Amniotic epithelial cell (primary cell): Measurements from ENCODE around the gene NET1.
"Not testable (repeated sequence)": the region's sequence is repeated elsewhere in the genome, so short reads cannot be mapped to it uniquely, and the experiment has no call there.

Experiments used
- DNase-seq: peaks from one replicate; pipeline ENCODE4 v3.0.0-alpha.2; 2010; ENCODE audit warnings: low read depth

The NET1 gene

DNA sequence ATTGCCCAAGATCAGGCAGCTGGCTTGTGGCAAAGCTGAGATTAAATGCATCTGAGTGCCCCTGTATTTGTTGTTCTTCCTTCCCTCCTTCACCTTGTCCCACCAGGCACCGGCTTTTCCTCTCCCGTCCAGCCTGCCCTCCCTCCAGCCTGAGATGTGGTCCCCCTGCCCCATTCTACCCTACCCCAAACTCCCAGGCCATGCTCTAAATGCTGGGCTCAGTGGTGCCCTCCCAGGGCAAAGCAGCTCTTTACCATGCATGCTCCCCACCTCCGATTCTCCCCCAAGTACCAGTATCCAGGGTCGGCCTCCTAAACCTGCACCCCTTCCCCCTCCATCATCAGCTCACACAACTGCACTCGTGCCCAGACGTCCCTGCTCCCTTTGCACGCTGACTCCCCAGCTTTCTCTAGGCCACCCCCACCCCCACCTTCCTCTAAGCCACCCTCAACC is 50.5 kb downstream of the NET1 start:
- no peak for DNase-seq

DNA sequence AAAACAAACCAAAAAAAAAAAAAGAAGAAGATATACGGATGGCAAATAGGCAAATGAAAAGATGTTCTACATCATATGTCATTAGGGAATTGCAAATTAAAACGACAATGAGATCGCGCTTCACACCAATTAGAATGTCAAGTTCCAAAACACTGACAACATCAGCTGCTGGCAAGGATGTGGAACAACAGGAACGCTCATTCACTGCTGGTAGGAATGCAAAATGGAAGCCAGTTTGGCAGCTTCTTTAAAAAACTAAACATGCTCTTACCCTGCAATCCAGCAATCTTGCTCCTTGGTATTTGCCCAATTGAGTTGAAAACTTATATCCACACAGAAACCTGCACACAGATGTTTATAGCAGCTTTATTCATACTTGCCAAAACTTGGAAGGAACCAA is 52.2 kb downstream of the NET1 start:
- no peak for DNase-seq

GRCh38 chr10:5465976-5466450 is 53.7 kb downstream of the NET1 start:
- DNase-seq = no peak

DNA sequence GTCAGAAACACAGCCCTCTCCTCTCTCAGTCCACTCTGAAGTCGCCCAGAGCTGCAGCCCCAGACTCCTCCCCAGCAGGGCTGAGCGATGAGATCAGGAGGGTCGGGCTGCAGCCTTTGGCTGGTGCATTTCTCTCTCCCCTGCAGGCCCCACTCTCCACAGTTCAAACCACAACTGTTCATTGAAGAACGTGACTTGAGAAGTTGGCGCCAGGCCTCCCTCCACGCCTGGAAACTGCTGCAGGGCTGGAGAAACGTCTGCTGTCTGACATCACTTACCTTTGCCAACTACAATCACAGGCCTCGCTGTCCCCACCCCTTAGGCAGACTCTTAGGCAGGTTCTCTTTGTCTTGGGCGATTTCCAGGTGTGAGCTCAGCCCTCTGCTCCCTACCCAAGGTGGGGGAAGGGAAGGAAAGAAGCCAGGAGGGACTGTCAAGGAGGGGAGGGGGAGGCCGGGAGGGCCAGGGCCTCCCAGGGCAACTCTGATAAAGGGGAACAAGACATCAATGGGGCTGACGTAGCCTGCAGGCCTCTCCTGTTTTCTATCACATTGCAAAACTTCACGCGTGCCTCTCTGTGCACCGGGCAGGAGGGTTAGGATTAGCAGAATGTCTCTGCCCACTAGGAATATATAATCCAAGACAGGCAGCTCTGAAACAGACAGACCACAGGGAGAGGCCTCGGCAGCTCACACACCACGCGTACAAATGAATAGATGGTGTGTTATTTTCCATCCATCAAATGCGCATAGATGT is 54.3 kb downstream of the NET1 start:
- DNase-seq = peak; percentile 87

DNA sequence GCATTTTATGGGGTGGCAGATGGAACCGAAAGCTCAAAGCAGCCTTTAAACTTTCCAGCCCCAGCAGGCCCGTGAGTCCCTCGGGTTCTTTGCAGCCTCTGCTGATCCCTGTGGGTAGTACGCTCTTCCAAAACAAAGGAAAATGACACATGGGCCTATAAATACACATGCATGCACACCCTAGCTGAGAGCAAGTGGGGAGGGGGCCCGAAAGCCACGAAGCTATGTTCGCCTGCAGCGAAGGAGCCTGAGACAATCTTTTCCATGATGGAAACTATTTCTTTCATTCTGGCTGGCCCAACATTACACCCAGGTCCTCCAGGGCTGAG is 54.8 kb downstream of the NET1 start:
- DNase-seq = no peak

DNA sequence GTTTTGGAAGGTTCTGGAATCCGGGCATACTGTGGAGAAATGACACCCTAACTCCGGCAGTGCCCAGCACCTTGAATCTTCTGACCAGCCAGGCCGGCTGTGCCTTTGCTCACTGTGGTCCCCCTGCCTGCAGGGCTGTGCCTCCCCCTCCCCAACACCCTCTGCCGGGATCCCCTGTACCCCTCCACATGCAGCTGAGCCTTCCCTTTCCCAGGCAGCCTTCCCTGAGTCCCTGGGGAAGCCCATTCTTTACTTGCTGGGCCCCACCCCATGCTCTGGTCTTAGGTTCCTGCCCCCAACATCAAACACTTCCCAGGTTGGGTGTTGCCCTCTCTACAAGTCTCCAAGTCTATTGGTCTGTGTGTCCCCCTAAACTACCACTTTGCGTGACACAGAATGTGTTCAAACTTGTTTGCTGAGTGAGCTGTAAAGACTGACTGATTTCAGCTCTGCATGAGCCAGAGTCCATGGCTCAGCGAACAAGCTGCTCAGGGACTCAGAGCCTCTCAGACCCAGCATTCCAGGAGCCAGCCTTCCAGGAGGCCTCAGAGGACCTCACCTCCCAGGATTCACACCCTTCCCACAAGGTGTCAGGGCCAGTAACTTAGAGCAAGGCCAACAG is 55.4 kb downstream of the NET1 start:
- no peak for DNase-seq

GRCh38 chr10:5468262-5469106 is 56.1 kb downstream of the NET1 start:
- DNase-seq = no peak

- no peak for DNase-seq
Measured at GRCh38 chr10:5469353-5470061, 57.1 kb downstream of the NET1 start.

GRCh38 chr10:5470062-5470751 is 57.9 kb downstream of the NET1 start:
- no peak for DNase-seq

DNA sequence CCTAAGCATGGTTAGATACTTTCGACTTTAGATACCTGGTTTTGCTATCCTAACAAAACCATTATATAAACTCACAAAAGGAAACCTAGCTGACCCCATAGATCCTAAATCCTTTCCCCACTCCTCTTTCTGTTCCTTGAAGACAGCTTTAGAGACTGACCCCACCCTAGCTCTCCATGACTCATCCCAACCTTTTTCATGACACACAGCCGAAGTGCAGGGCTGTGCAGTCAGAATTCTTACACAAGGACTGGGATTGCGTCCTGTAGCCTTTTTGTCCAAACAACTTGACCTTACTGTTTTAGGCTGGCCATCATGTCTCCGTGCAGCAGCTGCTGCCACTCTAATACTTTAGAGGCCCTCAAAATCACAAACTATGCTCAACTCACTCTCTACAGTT is 62.3 kb downstream of the NET1 start:
- DNase-seq = peak; percentile 54

GRCh38 chr10:5475088-5475487 is 62.7 kb downstream of the NET1 start:
- not testable (repeated sequence) for DNase-seq

DNA sequence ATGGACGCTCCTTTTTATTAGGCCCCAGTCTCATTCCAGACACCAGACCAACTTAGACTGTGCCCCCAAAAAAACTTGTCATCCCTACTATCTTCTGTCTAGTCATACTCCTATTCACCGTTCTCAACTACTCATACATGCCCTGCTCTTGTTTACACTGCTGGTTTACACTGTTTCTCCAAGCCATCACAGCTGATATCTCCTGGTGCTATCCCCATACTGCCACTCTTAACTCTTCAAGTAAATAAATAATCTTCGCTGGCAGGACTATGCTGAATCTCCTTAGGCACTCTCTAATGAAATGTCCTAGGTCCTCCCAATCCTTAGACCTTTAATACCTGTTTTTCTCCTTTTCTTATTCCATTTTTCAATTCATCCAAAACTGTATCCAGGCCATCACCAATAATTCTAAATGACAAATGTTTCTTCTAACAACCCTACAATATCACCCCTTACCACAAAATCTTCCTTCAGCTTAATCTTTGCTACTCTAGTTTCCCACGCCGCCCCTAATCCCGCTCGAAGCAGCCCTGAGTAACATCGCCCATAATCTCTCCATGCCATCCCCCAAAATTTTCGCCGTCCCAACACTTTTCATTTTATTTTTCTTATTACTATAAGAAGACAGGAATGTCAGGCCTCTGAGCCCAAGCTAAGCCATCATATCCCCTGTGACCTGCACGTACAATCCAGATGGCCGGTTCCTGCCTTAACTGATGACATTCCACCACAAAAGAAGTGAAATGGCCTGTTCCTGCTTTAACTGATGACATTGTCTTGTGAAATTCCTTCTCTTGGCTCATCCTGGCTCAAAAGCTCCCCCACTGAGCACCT is 63.8 kb downstream of the NET1 start:
- DNase-seq = not testable (repeated sequence)

- peak; percentile 81 for DNase-seq
Measured at GRCh38 chr10:5476918-5477525, 64.7 kb downstream of the NET1 start.

GRCh38 chr10:5477948-5478693 is 65.8 kb downstream of the NET1 start:
- peak; percentile 27 for DNase-seq

- no peak for DNase-seq
Measured at GRCh38 chr10:5478694-5479305, 66.4 kb downstream of the NET1 start.

DNA sequence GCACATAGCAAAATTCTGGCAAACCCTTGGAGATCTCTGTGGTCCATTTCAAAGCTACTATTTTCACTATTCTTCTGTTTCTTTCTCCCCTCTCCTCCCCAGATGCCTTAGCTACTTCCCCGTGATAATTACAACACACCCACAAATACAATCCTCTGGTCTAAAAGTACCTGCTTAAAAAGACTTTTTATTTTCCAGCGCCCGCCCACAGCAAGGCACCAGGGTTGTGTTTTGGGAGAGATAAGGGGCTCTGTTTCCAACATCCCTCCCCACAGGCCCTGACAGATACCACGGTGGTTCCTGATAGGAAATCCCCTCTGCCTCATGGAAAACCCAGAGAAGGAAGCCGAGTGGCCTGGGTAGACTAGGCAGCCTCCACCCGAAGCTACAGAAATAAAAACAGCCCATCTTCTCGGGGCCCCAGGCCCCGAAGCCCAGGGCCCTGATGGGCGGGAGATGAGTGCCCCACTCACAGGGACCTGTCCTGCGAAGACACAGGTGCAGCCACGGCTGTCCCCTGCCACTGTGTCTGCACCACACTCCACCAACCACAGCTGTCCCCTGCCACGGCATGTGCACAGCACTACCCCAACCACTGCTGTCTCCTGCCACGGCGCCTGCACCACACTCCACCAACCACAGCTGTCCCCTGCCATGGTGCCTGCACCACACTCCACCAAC is 67.3 kb downstream of the NET1 start:
- DNase-seq = no peak

DNA sequence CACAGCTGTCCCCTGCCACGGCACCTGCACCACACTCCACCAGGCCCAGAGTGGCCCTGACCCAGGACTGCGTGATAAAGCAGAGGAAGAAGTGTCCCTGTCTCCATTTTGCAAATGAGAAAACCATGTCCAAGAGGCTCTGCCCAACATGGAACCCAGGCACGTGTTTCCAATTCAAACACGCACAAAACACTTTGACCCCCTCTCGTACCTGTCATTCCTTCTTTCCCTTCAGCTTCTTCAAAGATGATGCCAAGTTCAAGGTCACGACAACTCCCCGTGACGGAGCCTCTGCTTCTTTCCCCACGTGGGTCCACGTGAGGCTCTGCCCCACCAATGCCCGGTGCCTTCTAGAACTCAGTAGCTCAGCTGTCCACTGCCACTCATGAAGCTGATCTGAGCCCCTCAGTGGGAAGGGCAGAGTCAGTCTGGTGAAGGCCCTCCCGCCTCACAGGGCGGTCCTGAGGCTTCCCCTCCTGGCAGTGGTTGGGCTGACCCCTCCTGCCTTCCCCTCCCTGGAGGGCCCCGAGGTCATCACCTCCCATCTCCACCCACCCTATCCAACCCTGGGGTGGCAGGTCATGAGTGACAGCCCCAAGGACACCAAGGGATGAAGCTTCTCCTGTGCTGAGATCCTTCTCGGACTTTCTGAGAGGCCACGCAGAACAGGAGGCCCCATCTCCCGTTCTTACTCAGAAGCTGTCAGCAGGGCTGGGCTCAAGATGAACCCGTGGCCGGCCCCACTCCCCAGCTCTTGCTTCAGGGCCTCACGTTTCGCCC is 68.0 kb downstream of the NET1 start:
- DNase-seq = no peak

- no peak for DNase-seq
Measured at GRCh38 chr10:5481121-5481520, 68.8 kb downstream of the NET1 start.
